Activated CD8-positive, alpha-beta memory T cell treated with anti-CD3 and anti-CD28 coated beads, Interleukin-2, amount 10 ng/mL, durations not matched to agents 7 days and 5 days (primary cell): Measurements from ENCODE around the gene MYL7. TPM values are rescaled to one million over a fixed set of nuclear protein-coding genes. Genes with fewer than 3 reads are reported as not detected.

Experiments
- ATAC-seq: fragments of 150-1000 bp; cut with Tn5 transposase; one replicate; pipeline ENCODE4 v1.10.0; 2021; ENCODE audit warnings: moderate library complexity
- CTCF ChIA-PET: fragments of 350-600 bp; sonication (Branson Sonifier 250); formaldehyde crosslinking; loops from one replicate; lab custom pipeline; 2021; ENCODE audit warnings: antibody characterized with exemption; lab: Charles Lee
- DNase-seq: peaks from one replicate; pipeline ENCODE4 v3.0.0-alpha.2; 2020
- H3K27ac Mint-ChIP-seq: one replicate; pipeline ENCODE4 v1.8.0; 2021; ENCODE audit warnings: mild to moderate bottlenecking, mixed read lengths
- H3K27me3 Mint-ChIP-seq: one replicate; pipeline ENCODE4 v1.8.0; 2021; ENCODE audit warnings: mixed read lengths
- H3K36me3 Mint-ChIP-seq: one replicate; pipeline ENCODE4 v1.8.0; 2021; ENCODE audit warnings: mild to moderate bottlenecking, mixed read lengths
- H3K4me1 Mint-ChIP-seq: one replicate; pipeline ENCODE4 v1.8.0; 2021; ENCODE audit warnings: mixed read lengths
- H3K4me3 Mint-ChIP-seq: one replicate; pipeline ENCODE4 v1.8.0; 2021; ENCODE audit warnings: mild to moderate bottlenecking, moderate library complexity, mixed read lengths
- H3K9me3 Mint-ChIP-seq: one replicate; pipeline ENCODE4 v1.8.0; 2022; ENCODE audit warnings: low read depth, mixed read lengths
- total RNA-seq, 2 experiments: library from RNA; stranded (reverse); gene quantifications; one replicate each; pipeline ENCODE4 v1.2.3, GENCODE V29; 2021

Gene MYL7
- not detected for total RNA-seq

DNA sequence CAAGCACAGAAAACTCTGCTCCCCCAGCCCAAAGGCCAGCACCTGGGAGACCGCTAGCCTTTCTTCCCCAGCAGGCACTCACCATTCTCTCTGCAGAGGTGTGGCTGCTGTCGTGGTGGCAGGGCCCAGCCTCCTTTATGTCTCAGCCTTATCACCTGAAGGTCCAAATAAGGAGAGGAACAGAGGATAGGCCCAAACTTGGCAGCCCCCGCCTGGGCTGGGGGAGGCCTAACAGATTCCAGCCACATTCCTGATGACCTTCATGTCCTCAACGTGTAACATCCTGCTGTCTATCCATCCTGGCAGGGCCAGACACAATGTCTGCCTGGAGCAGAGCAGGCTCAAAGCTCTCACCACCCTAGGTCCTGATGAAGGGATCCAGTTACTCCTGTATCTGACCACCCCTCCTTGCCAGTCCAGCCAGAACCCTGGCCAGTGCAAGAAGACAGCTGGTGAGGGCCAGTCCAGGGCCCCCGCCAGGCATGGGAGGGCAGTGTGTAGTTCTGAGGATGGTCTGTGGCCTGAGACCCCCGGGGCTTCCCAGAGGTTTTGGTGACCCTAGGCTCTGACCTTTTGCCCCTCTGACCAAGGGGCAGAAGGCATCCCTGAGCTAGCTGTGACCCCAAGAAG is at the start of gene MYL7:
MYL7 (minus strand) TSS at position 112 of the 630 bp plus-strand sequence; CDS start at position 85, 27 bp downstream.
- Mint-ChIP-seq H3K4me3 (no peak within 1 kb of the TSS), H3K36me3 (no peaks in the 10 kb centered on the region), H3K9me3 (no peaks in the 10 kb centered on the region), H3K4me1 (peaks cover 8% of the 10 kb centered on the region), H3K27ac (no peak within 1 kb of the TSS), H3K27me3 (peaks cover 20% of the 10 kb centered on the region)
- CTCF ChIA-PET, result interaction anchor here (1.3 kb wide), 1 partner anchor 11 kb away, joined by 3 read pairs; no protein-coding TSS in a partner anchor
- ATAC-seq, result no peak
- no peak for DNase-seq

DNA sequence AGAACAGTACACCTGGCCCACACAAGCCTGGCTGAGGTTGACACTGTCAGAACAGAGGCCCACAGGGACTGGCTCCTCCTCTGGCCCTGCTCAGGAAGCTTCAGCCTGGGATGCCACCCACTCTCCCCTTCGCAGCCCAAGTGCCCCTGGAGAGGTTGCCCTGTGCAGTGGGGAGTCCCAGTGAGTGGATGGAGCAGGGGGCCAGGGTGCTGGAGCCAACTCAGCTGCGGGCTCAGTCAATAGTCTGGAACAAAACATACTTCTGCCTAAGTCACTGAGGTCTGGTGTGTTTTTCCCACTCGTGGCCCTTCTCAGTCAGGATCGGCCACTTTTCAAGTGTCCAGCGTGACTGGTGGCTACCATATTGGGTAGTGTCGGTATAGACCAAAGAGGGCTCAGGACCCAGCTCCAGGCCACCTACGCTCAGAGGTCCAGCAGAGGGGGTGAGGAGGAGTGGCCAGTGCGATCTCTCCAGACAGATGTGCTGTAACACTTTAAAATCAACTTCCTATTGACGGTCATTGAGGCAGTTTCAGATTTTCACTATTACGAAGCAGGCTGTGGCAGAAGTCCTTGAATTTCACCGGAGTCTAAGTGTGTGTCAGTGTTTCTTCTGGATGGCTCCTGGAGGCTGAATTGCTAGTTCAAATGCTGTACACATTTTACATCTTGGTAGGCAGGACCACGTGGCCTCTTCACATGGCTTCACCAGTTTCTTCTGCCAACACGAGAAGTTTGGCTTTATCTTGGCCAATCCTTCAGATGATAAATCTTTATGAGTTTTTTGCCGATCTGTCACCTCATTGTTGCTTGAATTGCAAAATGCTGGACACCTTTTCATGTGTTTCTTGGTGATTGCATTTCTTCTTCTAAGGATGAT is 49.1 kb upstream of the MYL7 start:
- ATAC-seq (no peak), DNase-seq (no peak)
- H3K4me1 Mint-ChIP-seq, result no peaks in the 10 kb centered on the region
- no peak overlapping the region for H3K4me3 Mint-ChIP-seq
- no peaks in the 10 kb centered on the region for H3K9me3 Mint-ChIP-seq
- H3K27ac Mint-ChIP-seq, result no peak overlapping the region
- no peaks in the 10 kb centered on the region for H3K36me3 Mint-ChIP-seq
- peaks cover 3% of the 10 kb centered on the region for H3K27me3 Mint-ChIP-seq
- CTCF ChIA-PET, result no interaction called here

- Mint-ChIP-seq H3K4me1 (no peaks in the 10 kb centered on the region), H3K36me3 (no peaks in the 10 kb centered on the region), H3K4me3 (no peak within 1 kb of the TSS), H3K27ac (no peak within 1 kb of the TSS), H3K9me3 (no peaks in the 10 kb centered on the region), H3K27me3 (peaks cover 3% of the 10 kb centered on the region)
- CTCF ChIA-PET, result no interaction called here
- no peak for DNase-seq
- ATAC-seq, result no peak
Measured at GRCh38 chr7:44189286-44189992, 48.3 kb upstream of the MYL7 start, which contains the start of gene GCK. TSS of gene GCK (minus strand) at chr7:44189439. CDS start at chr7:44188953, 486 bp downstream.

DNA sequence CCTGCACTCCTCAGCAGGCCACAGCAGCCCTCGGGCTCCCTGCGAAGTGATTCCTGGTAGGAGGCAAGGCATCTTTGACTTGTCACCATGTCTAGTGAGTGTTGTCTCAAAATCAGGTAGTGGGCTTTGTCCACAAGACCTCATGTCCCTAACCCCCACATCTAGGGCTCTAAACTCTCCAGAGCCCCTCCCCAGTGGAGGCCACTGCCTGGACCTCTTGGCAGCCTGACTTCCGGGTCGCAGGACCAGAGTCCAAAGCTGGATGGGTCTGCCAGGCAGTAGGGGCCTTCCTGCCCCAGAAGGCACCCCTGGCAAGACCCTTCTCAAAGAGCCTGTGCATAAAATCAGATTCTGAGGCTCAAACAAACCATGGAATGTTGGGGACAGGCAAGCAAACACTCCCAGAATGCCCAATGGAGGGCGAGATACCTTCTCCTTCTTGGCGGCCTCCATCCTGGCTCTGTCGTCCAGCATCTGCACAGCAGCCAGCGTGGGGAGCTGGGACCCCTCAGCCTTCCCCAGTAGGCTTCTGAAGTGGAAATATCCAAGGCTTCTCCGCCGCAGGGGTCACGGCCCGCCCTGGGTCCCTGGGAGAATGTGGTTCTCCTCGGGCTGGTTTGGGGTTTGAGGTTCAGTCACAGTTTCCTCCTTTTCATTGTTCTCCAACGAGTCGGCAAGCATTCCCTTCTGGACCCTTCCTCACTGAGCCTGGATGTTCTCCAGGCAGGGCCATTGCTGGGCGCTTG is 47.5 kb upstream of the MYL7 start:
- Mint-ChIP-seq H3K9me3 (no peaks in the 10 kb centered on the region), H3K27me3 (peaks cover 3% of the 10 kb centered on the region)
- CTCF ChIA-PET, result no interaction called here

GRCh38 chr7:44187636-44188416 is 46.7 kb upstream of the MYL7 start:
- CTCF ChIA-PET, result interaction anchor here (0.9 kb wide), 1 partner anchor 9 kb away, joined by 3 read pairs; no protein-coding TSS in a partner anchor
- Mint-ChIP-seq H3K9me3 (peaks cover 2% of the 10 kb centered on the region), H3K4me1 (no peaks in the 10 kb centered on the region), H3K4me3 (no peak overlapping the region), H3K27me3 (peaks cover 3% of the 10 kb centered on the region), H3K36me3 (no peaks in the 10 kb centered on the region), H3K27ac (no peak overlapping the region)
- no peak for ATAC-seq
- DNase-seq, result no peak

More for the DNA sequence above, 47.5 kb upstream of the MYL7 start:
- Mint-ChIP-seq H3K27ac (no peak overlapping the region), H3K4me1 (no peaks in the 10 kb centered on the region), H3K4me3 (no peak overlapping the region), H3K36me3 (no peaks in the 10 kb centered on the region)
- DNase-seq (no peak), ATAC-seq (no peak)

DNA sequence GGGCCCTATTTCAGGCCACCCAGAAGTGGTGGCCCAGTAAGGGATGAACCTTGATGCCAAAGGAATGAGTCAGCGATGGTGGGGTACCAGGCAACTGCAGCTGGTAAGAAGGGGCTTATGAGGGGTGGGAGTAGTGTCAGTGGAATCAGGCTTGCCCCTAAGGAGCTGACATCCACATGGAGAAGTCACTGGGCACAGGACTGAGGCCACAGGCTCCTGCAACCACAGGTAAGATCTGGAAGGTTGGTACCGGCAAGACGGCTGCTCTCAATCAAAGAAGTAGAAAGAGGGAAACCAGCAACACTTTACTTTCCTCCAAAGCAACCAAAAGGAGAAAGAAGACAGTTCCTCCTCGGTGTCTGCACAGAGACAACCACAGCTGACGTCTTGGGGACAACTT is 45.6 kb upstream of the MYL7 start:
- Mint-ChIP-seq H3K4me3 (no peak overlapping the region), H3K9me3 (peaks cover 2% of the 10 kb centered on the region), H3K36me3 (no peaks in the 10 kb centered on the region), H3K4me1 (no peaks in the 10 kb centered on the region), H3K27ac (no peak overlapping the region), H3K27me3 (peaks cover 8% of the 10 kb centered on the region)
- ATAC-seq (no peak), DNase-seq (no peak)
- CTCF ChIA-PET, result no interaction called here

GRCh38 chr7:44185729-44186128 is 44.6 kb upstream of the MYL7 start:
- H3K27me3 Mint-ChIP-seq, result peaks cover 11% of the 10 kb centered on the region

DNA sequence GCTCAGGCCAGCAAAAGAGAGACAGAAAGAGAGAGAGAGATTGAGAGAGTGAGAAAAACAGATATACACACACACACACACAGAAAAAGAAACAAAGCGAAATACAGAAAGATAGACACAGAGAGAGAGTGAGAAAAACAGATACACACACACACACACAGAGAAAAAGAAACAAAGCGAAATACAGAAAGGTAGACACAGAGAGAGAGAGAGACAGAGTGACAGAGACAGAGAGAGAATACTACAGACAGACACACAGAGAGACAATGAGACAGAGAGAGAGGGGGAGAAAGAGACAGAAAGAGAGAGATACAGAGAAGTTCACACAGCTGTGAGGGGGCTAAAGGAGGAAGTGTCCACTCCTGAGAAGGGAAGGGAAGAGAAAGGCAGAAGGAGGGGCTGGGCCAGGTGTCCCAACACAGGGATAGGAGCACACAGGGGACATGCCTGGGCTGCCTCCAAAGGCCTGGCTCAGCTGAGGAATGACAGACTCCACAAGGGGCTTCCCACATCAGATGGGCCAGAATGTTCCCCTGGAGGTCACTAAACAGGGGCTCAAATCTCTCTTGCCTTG is 43.8 kb upstream of the MYL7 start:
- H3K27ac Mint-ChIP-seq, result no peak overlapping the region
- CTCF ChIA-PET, result no interaction called here
- no peak overlapping the region for H3K4me3 Mint-ChIP-seq
- DNase-seq (no peak), ATAC-seq (no peak)
- peaks cover 11% of the 10 kb centered on the region for H3K27me3 Mint-ChIP-seq
- no peaks in the 10 kb centered on the region for H3K4me1 Mint-ChIP-seq
- H3K9me3 Mint-ChIP-seq, result peaks cover 2% of the 10 kb centered on the region
- H3K36me3 Mint-ChIP-seq, result no peaks in the 10 kb centered on the region

More at GRCh38 chr7:44185729-44186128, 44.6 kb upstream of the MYL7 start:
- H3K36me3 Mint-ChIP-seq, result no peaks in the 10 kb centered on the region
- CTCF ChIA-PET, result no interaction called here
- H3K27ac Mint-ChIP-seq, result no peak overlapping the region
- ATAC-seq (no peak), DNase-seq (no peak)
- no peak overlapping the region for H3K4me3 Mint-ChIP-seq
- H3K9me3 Mint-ChIP-seq, result peaks cover 2% of the 10 kb centered on the region
- no peaks in the 10 kb centered on the region for H3K4me1 Mint-ChIP-seq

DNA sequence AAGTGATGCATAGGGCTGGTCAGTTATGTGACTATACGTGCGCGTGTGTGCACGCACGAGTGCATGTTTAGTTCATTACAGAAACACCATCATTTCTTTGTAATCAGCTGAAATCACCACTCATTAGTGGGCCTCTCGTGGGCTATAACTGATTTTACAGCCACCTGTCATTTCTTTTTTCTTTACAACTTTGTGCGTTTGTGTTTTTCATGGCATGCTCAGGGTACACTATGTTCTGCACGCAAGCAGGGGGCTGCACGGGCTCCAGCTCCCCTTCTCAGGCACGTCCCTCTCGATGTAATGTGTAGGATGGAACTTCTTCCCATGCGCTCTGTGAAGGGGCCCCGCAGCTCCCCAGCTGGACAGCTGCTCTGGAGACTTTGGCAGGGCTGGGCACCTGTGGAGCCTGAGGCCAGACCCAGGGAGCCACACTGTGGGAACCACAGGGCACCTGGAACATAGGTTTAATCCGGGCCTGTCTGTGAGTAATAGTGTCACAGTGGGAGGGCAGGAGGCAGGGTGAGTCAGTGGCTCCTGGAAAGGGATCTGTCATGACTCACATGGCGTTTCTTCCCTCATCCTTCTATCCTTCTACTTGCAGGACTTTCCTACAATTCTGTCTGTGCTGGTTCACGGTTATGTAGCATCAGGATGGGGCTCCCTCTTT is 43.2 kb upstream of the MYL7 start:
- DNase-seq (no peak), ATAC-seq (no peak)
- H3K27me3 Mint-ChIP-seq, result peaks cover 13% of the 10 kb centered on the region
- no peak overlapping the region for H3K4me3 Mint-ChIP-seq
- CTCF ChIA-PET, result no interaction called here
- H3K9me3 Mint-ChIP-seq, result peaks cover 2% of the 10 kb centered on the region
- no peaks in the 10 kb centered on the region for H3K36me3 Mint-ChIP-seq
- no peak overlapping the region for H3K27ac Mint-ChIP-seq
- no peaks in the 10 kb centered on the region for H3K4me1 Mint-ChIP-seq

DNA sequence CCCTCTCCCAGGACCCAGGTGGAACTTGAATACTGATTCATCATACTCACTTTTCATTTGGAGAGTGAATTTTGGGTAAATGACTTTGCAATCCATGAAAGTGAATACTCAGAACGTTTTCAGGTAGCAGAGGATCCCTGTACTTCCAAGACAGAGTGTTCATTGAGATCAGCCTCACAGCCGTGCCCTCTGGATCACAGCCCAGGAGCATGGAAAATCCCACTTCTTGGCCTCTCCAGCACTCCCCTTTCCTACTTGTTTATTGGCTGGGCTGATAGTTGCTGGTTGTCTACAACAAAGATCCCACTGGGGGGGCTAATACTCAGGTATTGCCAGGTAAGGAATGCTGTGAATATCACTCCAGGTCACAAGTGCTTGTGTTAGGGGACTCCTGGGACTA is 42.3 kb upstream of the MYL7 start:
- Mint-ChIP-seq H3K27me3 (peaks cover 20% of the 10 kb centered on the region), H3K27ac (no peak overlapping the region), H3K4me3 (no peak overlapping the region), H3K36me3 (no peaks in the 10 kb centered on the region), H3K4me1 (no peaks in the 10 kb centered on the region), H3K9me3 (peaks cover 2% of the 10 kb centered on the region)
- CTCF ChIA-PET, result no interaction called here
- ATAC-seq (no peak), DNase-seq (no peak)

DNA sequence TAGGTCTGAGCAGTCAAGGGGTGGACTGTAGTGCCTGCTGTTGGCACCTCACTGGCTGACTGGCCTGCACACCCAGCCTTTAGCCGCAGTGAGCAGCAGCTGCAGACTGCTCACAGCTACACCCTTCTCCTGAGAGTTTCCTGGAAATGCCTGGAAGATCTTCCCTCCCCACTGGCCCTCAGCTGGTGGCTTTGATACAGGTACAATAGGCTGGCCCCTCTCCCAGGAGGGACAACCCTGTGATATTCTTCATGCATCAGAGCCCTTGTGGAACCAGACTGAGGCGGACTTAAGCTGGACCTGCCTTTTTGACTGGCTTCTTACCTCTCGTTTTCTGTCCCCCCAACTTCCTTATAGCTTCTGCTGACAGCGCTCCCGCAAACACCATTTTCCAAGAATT is 41.7 kb upstream of the MYL7 start:
- DNase-seq, result no peak
- Mint-ChIP-seq H3K27ac (no peak overlapping the region), H3K4me3 (no peak overlapping the region), H3K4me1 (no peaks in the 10 kb centered on the region), H3K9me3 (peaks cover 2% of the 10 kb centered on the region), H3K36me3 (no peaks in the 10 kb centered on the region), H3K27me3 (peaks cover 20% of the 10 kb centered on the region)
- ATAC-seq, result no peak
- CTCF ChIA-PET, result no interaction called here

DNA sequence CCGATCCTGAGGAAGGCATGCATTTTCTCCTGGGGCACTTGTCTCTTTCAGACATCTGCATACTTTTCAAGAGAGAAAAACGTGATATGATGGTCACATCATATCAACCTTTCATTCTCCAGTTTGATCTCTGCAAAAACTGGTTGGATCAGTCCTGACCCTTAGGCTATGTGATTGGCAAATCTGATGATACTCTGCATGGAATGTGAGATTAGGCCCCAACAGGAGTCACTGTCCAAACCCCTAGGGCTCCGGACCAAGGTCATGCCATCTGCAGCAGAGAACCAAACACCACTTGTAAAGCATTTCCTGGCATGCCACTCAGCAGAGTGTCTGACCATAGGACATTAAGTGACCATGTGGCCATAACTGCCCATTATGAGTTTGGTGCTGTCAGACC is 39.5 kb upstream of the MYL7 start:
- Mint-ChIP-seq H3K36me3 (no peaks in the 10 kb centered on the region), H3K9me3 (peaks cover 2% of the 10 kb centered on the region), H3K27me3 (peaks cover 20% of the 10 kb centered on the region), H3K4me1 (no peaks in the 10 kb centered on the region), H3K27ac (no peak overlapping the region), H3K4me3 (no peak overlapping the region)
- no peak for ATAC-seq
- no peak for DNase-seq
- CTCF ChIA-PET, result no interaction called here
